Endothelial cell (in vitro differentiated cells): ENCODE results near the gene NXPE4. TPM values are rescaled to one million over a fixed set of nuclear protein-coding genes. Genes with fewer than 3 reads are reported as not detected.
"Not testable (repeated sequence)": the region's sequence is repeated elsewhere in the genome, so short reads cannot be mapped to it uniquely, and the experiment has no call there.

Experiments used
- DNase-seq: peaks from one replicate; pipeline ENCODE4 v3.0.0; 2021; ENCODE audit warnings: low spot score
- H3K27ac Mint-ChIP-seq: one replicate; pipeline ENCODE4 v1.8.0; 2021; ENCODE audit warnings: mixed read lengths, inconsistent platforms; ENCODE audit not compliant: unreplicated experiment
- H3K27me3 Mint-ChIP-seq: one replicate; pipeline ENCODE4 v1.8.0; 2021; ENCODE audit warnings: mild to moderate bottlenecking, moderate library complexity, mixed read lengths, inconsistent platforms; ENCODE audit not compliant: unreplicated experiment
- H3K36me3 Mint-ChIP-seq: one replicate; pipeline ENCODE4 v1.8.0; 2021; ENCODE audit warnings: mild to moderate bottlenecking, low read depth, mixed read lengths, inconsistent platforms; ENCODE audit not compliant: unreplicated experiment
- H3K4me1 Mint-ChIP-seq: one replicate; pipeline ENCODE4 v1.8.0; 2021; ENCODE audit warnings: mild to moderate bottlenecking, mixed read lengths, inconsistent platforms; ENCODE audit not compliant: unreplicated experiment
- H3K4me3 Mint-ChIP-seq: one replicate; pipeline ENCODE4 v1.8.0; 2021; ENCODE audit warnings: mild to moderate bottlenecking, mixed read lengths, inconsistent platforms; ENCODE audit not compliant: unreplicated experiment
- H3K9me3 Mint-ChIP-seq: one replicate; pipeline ENCODE4 v1.8.0; 2021; ENCODE audit warnings: mixed read lengths, inconsistent platforms; ENCODE audit not compliant: unreplicated experiment
- CTCF ChIP-seq: fragments of 200-600 bp; sonication (generic); IDR thresholded peaks from one replicate; pipeline ENCODE4 v1.5.0; 2021; ENCODE audit warnings: antibody characterized with exemption; ENCODE audit not compliant: unreplicated experiment
- total RNA-seq: library from RNA; stranded (reverse); fragmentation: NEBNext Ultra II Directional; extraction: Animal tissue kit (Norgen Biotek cat#: 25700); gene quantifications from one replicate; pipeline ENCODE4 v1.2.1, GENCODE V29; 2021; ENCODE audit not compliant: unreplicated experiment

NXPE4 gene
- total RNA-seq, 1 donor from 2014 or later: not detected

GRCh38 chr11:114612686-114613085 is 17.1 kb upstream of the NXPE4 start:
- Mint-ChIP-seq H3K27ac (no peak overlapping the region), H3K4me1 (no peaks in the 10 kb centered on the region), H3K9me3 (no peaks in the 10 kb centered on the region), H3K4me3 (no peak overlapping the region), H3K36me3 (no peaks in the 10 kb centered on the region), H3K27me3 (no peaks in the 10 kb centered on the region)
- no peak for DNase-seq
- TF ChIP-seq CTCF: no peak

GRCh38 chr11:114612199-114612598 is 16.6 kb upstream of the NXPE4 start:
- not testable (repeated sequence) for H3K9me3 Mint-ChIP-seq, H3K36me3 Mint-ChIP-seq, H3K4me1 Mint-ChIP-seq, H3K27me3 Mint-ChIP-seq, DNase-seq, H3K4me3 Mint-ChIP-seq, H3K27ac Mint-ChIP-seq

GRCh38 chr11:114610984-114611944 is 15.7 kb upstream of the NXPE4 start:
- no peak for DNase-seq
- H3K4me3 Mint-ChIP-seq: no peak overlapping the region
- no peaks in the 10 kb centered on the region for H3K4me1 Mint-ChIP-seq
- no peaks in the 10 kb centered on the region for H3K9me3 Mint-ChIP-seq
- H3K27me3 Mint-ChIP-seq: no peaks in the 10 kb centered on the region
- H3K27ac Mint-ChIP-seq: no peak overlapping the region
- H3K36me3 Mint-ChIP-seq: no peaks in the 10 kb centered on the region
- no peak for TF ChIP-seq CTCF

- no peak for TF ChIP-seq CTCF
- H3K27me3 Mint-ChIP-seq: no peaks in the 10 kb centered on the region
- no peaks in the 10 kb centered on the region for H3K9me3 Mint-ChIP-seq
- no peak for DNase-seq
- no peaks in the 10 kb centered on the region for H3K36me3 Mint-ChIP-seq
- no peaks in the 10 kb centered on the region for H3K4me1 Mint-ChIP-seq
- H3K4me3 Mint-ChIP-seq: no peak overlapping the region
- no peak overlapping the region for H3K27ac Mint-ChIP-seq
Observed at GRCh38 chr11:114610550-114610949, 15.0 kb upstream of the NXPE4 start.

- H3K36me3 Mint-ChIP-seq: no peaks in the 10 kb centered on the region
- no peak for DNase-seq
- H3K4me1 Mint-ChIP-seq: no peaks in the 10 kb centered on the region
- no peak overlapping the region for H3K4me3 Mint-ChIP-seq
- H3K27ac Mint-ChIP-seq: no peak overlapping the region
- no peaks in the 10 kb centered on the region for H3K27me3 Mint-ChIP-seq
- no peak for TF ChIP-seq CTCF
- no peaks in the 10 kb centered on the region for H3K9me3 Mint-ChIP-seq
Observed at GRCh38 chr11:114609429-114609828, 13.8 kb upstream of the NXPE4 start.

- not testable (repeated sequence) for H3K27me3 Mint-ChIP-seq, H3K9me3 Mint-ChIP-seq, H3K4me3 Mint-ChIP-seq, H3K36me3 Mint-ChIP-seq, H3K4me1 Mint-ChIP-seq, H3K27ac Mint-ChIP-seq, DNase-seq
Observed at GRCh38 chr11:114608605-114609004, 13.0 kb upstream of the NXPE4 start.
